Activated T-cell treated with anti-CD3 and anti-CD28 coated beads for 1 hour (primary cell): ENCODE data around the gene KRTAP12-2.

Experiments used
- DNase-seq: peaks from one replicate; pipeline ENCODE4 v3.0.0-alpha.2; 2020; ENCODE audit warnings: low read depth

Gene KRTAP12-2, protein sequence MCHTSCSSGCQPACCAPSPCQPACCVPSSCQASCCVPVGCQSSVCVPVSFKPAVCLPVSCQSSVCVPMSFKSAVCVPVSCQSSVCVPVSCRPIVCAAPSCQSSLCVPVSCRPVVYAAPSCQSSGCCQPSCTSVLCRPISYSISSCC

DNA sequence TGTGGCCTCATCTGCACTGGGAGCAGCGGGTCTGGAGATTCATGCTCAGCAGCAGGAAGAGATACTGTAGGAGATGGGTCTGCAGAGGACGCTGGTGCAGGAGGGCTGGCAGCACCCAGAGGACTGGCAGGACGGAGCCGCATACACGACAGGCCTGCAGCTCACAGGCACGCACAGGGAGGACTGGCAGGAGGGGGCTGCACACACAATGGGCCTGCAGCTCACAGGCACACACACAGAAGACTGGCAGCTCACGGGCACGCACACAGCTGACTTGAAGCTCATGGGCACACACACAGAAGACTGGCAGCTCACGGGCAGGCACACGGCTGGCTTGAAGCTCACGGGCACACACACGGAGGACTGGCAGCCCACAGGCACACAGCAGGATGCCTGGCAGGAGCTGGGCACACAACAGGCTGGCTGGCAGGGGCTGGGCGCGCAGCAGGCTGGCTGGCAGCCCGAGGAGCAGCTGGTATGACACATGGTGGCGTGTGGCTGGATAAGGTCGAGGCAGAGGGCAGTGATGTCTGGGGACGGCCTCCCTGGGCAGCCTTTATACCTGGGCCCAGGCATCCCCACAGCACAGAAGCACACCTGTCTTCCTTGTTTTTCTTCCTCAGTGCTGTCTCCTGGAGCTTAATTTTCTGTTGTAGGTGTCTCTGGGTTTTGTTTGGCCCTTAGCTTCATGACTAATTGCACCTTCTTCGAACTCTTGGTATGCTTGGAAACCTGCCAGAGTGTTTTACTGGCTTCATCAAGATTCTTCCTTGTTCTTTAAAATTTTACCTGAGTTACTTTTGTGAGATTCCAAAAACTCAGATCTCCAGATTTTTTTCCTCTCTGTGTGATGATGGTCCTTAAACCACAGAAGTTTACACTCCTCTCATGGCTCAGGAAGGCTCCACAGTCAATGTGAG is at the start of gene KRTAP12-2:
Gene KRTAP12-2 (minus strand): TSS at position 527 of the 920 bp plus-strand sequence. CDS start 41 bp downstream, at position 486.
- no peak for DNase-seq

DNA sequence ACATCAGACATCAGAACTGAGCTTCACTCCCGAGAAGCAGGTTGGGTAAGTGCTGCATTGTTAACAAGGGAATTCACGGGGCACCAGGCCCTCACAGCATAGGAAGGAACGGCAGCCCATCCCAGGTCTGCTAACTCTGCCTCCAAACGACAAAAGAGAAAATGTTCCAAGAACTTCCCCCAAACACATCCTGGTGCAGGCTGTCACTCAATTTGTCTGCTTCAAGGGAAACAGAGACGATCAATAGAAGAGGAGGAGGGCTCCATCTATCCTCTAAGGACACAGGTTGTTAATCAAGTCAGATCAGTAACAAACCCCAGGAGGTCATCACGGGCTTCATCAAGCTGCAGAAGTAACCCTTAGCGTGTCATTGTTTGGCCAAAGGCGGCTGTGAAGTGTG is 48.2 kb upstream of the KRTAP12-2 start:
- no peak for DNase-seq

DNA sequence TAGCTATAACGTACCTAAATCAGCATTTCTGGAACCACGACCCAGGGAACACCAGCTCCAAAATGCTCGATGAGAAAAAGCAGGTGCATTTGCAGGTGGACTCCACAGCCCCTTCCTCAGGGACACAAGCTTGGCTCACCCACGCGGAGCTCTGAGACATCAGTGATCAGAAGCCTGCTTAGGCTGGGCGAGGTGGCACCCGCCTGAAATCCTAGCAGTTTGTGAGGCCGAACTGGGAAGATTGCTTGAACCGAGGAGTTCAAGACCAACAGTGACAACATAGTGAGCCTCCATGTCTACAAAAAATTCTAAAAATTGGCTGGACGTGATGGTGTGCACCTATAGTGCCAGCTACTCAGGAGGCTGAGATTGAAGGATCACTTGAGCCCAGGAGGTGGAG is 47.1 kb upstream of the KRTAP12-2 start:
- no peak for DNase-seq

DNA sequence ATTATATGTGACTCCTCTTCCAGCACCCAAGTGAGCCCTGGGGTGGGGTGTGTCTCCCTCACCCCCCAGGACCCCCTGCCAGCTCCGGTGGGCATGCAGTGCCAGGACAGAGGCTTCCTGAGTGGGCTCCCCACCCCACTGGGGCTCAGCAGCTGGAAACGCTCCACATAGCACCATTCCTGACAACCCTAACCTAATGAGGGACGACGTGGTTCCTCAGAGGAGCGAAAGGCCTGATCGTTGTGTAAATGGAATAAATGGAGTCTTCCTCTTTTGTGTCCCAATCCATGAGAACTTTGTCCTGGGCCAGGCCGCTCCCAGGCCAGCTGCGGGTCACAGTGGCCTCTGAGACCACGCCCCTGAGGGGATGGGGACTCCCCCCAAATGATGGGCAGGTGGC is 46.4 kb upstream of the KRTAP12-2 start:
- no peak for DNase-seq

DNA sequence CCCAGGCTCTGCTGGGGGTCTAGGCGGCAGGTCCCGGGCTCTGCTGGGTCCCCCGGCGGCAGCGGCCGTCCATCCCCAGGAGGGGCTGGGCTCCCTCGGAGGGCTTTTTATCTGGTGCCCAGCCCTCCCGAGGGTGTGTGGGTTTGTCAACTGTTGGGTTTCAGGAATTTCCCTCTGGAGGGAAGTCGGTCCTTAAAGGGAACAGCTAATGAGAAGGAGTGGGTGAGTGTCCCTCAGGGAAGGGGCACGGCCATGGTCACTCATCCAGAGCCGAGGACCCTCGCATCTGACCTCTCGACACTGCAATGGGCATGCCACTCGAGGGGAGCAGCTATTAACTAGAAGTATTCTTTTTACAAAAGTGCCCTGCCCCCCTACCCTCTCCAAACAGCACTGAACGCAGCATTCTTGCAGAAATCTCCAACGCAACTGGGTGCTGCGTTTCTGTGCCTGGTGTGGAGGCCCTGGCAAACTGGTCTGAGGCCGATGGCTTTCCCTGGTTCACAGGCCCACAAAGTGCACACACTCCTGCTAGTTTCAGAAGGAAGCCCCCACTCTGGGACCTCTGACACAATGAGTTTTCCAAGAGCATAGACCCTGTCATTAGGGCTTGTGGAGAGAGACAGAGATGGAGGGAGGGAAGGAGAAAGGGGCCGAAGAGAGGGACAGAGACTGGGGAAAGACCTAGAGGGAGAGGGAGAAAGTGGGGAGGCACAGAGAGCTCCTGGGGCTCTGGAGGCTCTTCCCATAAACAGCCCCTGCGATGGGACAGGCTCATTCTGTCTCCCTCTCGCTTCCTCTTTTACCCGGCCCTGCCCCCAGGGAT is 45.7 kb upstream of the KRTAP12-2 start:
- no peak for DNase-seq

DNA sequence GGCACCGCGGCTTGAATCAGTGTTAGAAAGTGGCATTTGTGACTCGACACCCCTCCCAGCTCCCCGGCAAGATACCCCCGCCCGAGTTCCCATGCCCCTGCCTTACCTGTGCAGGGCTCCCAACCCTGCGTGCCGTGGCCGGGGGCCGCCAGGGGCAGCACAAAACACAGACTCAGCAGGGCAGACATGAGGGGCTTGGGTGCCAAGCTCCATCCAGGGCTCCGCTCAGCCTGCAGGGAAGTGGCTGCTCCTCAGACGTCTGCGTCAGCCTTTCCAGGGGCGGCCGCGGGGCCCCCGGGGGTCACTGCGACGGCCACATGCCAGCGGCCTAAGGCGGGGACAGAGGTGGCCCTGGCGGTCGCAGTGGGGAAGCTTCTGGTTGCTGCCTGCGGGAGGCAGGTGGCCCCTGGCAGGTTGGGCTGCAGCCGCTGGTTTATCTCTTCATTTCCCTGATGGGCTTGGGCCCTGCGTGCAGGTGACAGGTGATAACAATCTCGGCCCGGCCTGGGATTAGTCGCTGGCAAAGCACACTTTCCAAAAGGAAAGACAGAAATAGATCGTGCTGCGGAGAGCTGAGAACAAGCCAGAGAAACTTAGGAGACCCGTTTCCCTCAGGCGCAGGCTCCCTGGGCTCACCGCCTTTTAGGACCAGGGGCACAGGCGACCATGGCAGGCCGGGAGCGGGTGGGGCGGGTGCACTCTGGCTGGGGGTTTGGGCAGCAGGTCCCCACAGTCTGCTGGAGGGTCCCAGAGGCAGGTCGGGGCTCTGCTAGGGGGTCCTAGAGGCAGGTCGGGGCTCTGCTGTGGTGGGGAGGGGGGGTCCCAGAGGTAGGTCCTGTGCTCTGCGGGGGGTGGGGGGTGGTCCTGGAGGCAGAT is 44.8 kb upstream of the KRTAP12-2 start, which contains the start of gene TSPEAR:
Gene TSPEAR (minus strand): TSS at position 246 of the 876 bp plus-strand sequence. CDS start 58 bp downstream, at position 188.
- DNase-seq, result no peak

DNA sequence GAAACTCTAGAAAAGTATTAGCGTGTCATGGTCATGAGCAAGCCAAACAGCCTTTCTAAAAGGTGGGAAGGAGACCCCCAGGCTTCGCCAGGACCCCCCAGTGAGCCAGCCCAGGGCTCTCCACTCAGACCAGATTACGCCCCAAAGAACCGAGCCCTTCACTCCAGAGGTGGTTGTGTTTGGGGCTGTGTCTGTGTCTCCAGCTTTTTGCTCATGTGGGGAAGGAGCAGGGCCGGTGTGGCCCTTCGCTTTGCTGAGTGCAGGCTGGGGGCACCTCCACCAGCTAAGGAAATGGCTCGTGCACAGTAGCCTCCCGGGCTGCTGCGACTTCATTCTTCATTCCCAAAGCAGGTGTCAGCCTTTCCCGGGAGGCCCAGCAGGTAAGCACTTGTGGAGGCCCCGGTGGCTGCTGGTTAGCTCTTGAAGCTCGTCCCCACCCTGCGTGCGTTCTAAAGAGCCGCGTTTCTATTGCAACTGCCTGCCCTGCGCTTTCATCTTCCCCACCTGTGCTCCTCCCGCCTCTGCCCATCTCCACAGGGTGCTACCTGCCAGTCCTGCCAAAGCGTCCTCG is 44.1 kb upstream of the KRTAP12-2 start:
- DNase-seq, result no peak

DNA sequence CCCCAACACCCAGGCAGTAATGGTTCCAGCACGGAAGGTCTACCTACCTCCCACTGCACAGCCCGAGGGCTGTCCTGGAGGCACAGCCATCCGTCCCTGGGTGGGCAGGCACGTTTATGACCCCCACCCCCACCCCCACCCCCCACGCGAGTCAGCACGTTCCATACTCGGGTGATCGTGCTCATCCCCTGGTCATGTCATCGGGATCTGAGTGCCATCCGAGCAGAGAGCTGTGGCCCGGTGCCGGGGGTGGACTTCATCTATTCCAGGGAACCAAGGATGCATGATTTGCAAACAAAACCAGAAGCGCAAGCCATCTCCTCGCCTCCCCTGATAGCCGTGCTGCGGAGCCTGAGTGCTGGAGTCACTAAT is 43.6 kb upstream of the KRTAP12-2 start:
- DNase-seq, result no peak

DNA sequence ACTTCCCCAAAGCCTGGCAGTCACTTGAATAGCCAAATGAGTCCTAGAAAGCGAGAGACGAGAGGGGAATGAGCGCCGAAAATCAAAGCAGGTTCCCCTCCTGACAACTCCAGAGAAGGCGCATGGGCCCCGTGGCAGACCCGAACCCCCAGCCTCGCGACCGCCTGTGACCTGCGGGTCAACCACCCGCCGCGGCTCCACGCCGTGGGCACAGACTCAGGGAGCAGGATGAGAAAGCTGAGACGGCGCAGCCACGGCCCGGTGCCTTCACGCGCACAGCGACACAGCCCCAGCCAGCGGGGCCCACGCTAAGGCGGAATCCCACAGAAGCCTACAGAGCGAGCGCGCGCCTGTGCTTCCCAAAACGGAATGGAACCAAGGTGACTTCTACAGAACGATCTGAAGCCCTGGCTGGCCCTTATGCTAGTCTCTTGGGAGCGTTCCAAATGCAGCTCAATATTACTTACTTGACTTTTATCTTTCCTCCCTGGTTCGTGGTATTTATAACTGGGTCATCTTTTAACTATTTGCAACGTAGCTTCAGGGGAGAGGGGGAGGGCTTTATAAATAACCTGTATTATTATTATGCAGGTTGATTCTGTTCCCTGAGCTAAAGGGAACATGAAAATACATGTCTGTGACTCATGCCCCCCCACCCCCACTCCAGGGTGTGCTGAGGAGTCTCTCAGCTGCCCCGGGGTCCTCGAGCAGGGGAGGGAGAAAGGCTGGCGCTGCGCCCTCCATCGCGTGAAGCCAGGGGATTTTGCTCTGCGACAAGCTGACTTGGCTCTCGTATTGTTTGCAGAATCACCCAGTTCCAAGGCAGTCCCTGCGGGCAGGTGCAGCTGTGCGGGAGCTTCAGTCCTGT is 42.9 kb upstream of the KRTAP12-2 start:
- DNase-seq, result no peak

DNA sequence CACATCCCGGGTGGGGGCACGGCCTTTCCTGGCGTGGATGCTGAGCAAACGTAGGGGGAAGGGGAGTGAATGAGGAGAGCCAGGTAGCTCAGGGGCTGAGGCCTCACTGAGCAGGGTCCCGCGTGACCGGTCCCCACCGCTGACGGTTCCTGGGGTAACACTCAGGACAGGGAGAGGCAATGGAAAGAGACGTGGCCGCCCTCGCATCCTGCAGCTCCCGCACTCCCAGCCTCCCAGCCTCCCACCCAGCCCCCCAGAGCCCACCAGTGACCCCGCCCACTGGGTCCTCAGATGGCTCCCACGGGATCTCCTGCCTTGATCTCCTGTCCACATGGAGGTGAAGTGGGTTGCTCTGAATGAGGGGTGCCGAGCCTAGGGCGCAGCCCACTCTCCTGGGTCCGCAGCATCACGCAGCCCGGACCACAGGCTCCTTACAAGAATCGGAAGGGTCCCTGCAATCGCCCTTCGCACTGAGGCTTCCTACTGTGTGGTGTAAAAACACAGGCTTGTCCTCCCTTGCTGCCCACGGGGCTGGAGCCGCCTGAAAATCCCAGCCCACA is 42.2 kb upstream of the KRTAP12-2 start:
- DNase-seq, result no peak

DNA sequence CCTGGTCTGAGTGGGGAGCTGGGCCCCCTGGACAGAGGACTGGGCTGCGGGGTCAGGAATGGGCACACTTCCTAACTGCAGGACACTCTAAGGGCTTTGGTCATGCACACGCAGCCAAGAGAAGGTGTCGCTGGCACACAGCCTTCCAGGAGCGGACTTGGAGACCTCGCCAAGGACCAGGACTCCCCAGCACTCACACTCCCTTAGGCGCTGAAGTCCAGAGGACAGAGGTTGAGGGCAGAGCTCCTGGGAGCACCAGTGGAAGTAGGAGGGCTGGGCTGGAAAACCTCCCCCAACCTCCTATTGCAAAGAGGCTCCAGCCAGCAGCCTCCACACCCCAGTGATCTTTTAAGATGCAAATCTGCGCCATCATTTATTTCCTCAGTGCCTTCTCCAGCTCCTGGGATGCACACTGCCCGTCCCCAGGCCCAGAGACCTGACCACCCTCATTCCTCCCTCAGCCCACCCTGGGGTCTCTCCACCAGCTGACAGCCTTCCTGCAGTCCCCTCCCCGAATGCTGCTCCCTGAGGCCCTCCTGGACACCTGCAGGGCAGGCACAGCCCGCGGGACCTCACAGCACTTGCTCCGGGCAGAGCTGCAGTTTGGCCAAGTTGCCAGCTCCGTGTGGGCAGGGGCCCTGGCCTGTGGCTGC is 41.6 kb upstream of the KRTAP12-2 start:
- DNase-seq, result no peak

DNA sequence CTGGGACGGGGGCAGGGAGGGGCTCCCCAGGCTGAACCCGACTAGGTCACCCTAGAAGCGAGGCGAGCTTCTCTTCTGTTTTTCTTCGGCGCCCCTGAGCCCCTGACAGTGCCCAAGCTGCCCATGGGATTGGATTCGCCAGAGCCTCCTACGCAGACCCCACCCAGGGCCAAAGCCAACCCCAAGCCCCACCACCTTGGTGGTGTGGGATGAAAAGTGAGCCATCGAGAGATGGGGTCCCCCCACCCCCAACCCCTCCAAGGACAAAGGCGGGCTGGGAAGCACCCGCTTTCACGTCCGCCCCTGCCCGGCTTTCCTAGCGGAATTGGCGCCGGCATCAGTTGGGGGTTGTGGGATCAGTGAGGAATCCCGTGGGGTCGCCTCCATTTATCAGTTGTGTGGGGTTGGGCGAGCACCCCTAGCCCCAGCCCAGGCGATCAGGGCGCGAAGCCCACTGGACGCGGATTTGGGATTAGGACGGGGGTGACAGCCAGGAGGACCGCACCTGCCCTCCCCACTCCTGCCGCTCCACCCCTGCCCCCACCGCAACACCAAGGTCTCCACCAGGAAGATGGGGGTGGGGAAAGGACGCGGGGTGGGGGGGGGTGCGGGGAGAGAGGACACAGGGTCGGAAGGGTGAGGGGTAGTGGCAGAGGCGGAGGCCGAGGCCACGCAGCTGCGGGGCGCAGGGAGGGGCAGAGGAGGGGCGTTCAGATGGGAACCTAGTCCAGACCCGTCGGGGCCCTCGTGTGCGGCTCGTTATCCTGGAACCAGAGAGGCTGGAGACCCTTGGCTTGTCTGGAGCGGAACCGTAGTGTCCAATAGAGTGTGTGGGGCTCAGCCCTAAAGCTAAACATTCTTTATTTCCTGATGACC is 40.2 kb upstream of the KRTAP12-2 start:
- DNase-seq, result no peak

DNA sequence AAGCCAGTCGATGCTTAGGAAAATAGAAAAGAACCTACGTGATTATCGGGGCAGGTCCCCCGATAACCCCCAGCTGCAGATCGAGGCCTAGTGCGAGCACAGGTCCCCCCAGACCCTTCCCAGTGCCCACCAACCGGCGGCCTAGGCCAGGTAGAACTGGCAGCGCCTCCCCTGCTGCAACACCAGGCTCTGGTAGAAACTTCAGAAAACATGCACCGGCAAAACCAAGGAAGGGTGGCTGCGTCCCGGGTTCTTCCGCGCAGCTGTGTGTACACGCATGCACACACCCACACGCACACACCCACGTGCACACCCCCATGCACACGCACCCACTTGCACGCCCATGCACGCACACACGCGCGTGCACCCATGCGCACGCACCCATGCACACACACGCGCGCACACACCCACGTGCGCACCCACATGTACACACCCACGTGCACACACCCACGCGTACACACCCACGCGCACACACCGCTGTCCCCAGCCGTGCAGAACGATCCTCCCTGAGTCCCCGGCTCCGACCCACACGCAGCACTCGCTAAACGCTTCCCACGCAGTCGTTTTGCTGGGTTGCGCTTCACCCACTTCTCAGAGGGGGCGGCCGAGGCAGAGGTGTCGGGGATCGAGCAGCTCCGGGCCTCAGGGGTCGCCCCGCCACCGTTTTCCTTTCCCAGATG is 39.4 kb upstream of the KRTAP12-2 start:
- DNase-seq, result no peak

DNA sequence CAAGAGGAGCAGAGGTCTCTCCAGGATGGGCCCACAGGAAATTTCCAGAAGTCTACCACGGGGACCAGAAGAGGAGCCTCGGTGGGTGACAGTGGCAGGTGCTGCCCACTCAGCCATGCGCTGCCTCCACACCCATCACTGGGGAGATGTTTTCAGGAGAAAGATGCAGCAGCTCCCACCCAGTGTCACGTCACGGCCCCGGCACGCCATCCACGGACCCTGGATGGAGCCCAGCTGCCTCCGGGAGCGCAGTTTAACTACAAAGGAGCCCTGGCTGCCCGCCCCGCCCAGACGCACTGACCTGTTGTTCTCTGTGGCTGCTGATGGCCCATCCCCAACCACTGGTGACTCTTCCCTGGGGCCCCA is 37.9 kb upstream of the KRTAP12-2 start:
- DNase-seq, result no peak

DNA sequence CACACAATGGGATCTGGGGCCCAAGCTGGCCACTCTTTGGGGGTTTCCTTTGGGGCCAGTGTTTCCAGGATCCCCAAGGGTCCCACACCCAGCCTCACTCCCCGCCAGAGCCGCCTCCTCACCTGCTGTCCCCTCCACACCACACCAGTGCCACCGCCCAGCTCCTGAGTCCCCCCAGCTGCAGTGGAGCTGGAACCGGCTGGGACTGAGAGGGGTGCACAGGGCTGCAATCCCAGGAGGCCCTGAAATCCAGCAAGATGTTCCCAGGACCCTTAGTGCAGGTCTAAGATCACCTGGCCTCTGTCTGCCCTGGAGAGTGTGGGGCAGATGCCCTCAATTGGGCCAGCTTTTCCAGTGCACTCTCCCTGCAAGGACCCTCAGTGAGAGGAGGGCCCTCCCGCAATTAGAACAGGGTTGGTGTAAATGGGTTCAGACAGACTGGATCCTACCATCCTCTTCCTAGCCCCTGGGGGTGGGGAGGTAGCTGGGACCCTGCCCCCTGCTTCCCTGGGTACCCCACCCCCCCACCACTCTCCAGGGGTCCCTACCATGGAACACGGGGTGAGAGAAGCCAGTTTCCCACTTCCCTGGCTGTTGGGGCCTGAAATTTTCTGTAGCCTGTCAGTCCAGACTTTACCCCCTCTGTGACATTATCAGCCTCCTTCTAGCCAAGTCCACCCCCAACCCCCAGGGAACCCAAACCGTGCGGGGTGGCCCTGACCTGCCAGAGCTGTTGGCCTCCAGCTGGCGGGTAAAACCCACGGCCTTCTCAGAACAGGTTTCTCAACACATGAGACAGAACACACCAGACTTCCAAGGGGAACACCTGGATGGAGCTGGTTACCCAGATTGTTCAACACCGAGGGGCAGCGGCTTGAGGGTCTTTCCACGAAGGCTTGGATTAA is 37.3 kb upstream of the KRTAP12-2 start:
- no peak for DNase-seq

DNA sequence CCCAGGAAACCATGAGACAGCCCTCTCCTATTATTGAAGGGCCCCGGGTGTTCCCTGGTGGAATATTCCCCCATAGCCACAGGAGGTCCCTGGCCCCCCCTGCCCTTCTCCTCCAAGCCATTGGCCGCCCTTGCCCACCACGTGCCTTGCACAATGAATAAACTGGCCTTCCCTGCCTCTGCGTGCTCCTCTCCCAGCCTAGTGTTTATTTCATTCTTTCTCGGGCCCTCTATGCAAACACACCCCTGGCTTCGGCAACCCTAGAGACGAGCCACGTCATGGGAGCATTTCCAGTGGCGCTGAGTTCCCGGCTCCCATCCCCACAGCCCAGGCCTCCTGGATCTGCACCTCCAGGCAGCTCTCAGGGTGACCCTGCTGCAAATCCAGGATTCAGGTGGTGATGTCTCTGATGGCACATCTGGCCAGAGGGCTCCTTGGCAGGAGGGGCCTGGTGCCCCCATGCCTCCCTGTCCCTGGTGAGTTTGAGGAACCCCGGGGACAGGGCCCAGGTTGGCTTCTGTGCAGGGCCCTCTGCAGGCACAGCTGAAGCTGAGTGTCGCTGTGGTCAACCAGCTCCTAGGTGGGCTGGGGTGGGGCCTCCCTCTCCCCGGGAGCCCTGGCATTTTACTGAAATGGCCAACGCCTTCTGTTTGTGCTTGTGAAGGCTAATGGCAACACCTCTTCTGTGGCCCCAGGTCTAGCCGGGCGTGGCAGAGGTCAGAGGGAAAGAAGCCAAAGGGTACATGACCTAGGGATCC is 36.4 kb upstream of the KRTAP12-2 start:
- no peak for DNase-seq
